Astrocyte (in vitro differentiated cells and primary cell): ENCODE results near the gene CD200.

Experiments used
- EZH2 ChIP-seq: IDR thresholded peaks from 2 replicates; pipeline ENCODE4 v1.6.1; 2012; ENCODE audit warnings: mild to moderate bottlenecking, low read length, inconsistent platforms; ENCODE audit not compliant: insufficient read depth
- TF ChIP-seq, protein P1 (sequence below): IDR thresholded peaks from 2 replicates; pipeline ENCODE4 v1.5.1; 2011; ENCODE audit warnings: low read depth, mild to moderate bottlenecking, inconsistent platforms, low read length, moderate library complexity; ENCODE audit not compliant: insufficient read depth

DNA sequence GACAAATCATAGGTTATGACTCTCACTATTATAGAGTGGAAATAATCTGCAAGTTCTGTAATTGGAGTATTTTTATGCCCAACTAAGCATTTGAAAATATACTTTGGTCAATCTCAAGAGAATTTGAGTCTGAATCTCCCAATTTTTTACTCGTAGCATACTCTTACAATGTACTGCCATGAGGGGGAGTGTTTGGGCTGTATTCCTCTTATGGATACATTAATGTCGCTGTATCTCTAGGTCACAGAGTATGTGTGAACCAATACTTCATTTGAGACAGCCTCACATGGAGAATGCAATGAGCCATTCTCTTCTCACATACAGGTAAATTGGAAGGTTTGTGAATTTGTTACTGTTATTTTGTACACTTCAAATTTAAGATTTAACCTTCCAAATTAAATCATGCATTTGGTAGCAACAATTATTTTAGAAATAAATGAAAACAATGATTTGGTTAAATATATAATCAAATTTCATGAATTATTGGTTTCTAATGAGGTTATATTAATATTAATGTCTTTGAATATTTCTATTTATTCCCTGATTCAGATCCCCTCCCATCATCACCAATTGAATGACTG, 5.5 kb upstream of the CD200 start:
- TF ChIP-seq, protein P1, sequence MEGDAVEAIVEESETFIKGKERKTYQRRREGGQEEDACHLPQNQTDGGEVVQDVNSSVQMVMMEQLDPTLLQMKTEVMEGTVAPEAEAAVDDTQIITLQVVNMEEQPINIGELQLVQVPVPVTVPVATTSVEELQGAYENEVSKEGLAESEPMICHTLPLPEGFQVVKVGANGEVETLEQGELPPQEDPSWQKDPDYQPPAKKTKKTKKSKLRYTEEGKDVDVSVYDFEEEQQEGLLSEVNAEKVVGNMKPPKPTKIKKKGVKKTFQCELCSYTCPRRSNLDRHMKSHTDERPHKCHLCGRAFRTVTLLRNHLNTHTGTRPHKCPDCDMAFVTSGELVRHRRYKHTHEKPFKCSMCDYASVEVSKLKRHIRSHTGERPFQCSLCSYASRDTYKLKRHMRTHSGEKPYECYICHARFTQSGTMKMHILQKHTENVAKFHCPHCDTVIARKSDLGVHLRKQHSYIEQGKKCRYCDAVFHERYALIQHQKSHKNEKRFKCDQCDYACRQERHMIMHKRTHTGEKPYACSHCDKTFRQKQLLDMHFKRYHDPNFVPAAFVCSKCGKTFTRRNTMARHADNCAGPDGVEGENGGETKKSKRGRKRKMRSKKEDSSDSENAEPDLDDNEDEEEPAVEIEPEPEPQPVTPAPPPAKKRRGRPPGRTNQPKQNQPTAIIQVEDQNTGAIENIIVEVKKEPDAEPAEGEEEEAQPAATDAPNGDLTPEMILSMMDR: peak; percentile 82
- no peak for TF ChIP-seq EZH2
